Right renal cortex interstitium (tissue), 3 donors: Measurements from ENCODE around the gene DNASE1L1. TPM values are rescaled to one million over a fixed set of nuclear protein-coding genes. Genes with fewer than 3 reads are reported as not detected.
"Not testable (repeated sequence)": the region's sequence is repeated elsewhere in the genome, so short reads cannot be mapped to it uniquely, and the experiment has no call there.

Source experiments
- DNase-seq, 3 donors: peaks; one replicate each; pipeline ENCODE4 v3.0.0-alpha.2; 2013; ENCODE audit warnings: low read depth in 3 of 3, low spot score in 2 of 3
- polyA plus RNA-seq, 3 donors: library from polyadenylated mRNA; unstranded; fragments of 120-200 nt; gene quantifications; one replicate each; pipeline ENCODE4 v1.2.1, GENCODE V29; 2013; ENCODE audit not compliant: insufficient read length in 3 of 3

DNASE1L1 gene
- polyA plus RNA-seq, 3 donors: 11.3 to 14.0 (median 11.4) TPM

- DNase-seq: not testable (repeated sequence)
These were observed 21.0 kb downstream of the DNASE1L1 start for GRCh38 chrX:154388094-154388493.

DNA sequence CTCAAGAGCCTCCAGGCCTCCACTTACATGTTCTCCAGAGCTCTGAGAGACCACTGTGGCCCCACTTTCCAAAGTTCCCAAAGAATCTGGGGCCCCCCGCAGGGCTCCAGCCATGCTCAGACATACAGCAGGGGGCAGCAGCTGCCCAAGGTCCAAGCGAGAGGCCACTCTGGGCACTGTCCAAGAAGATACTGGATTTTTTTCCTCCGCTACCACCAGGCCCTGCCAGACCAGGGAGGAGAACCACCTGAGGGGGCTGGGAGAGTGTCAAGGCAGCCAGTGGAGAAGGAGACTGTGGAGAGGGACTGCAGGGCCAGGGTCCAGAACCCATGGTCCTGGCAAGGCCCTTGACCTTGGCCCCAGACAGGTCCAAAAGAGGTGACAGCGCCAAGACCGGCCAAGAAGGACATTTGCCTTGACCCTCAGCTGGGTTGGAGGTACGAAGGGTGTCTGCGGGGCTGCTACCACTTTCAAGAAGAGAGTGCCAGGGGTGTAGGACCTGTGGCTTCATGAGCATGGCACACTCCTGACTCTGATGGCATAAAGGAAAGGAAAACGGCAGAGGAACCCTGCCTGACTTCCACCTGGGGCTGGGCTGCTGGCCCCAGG is 24.7 kb downstream of the DNASE1L1 start:
- no peak for DNase-seq

- no peak for DNase-seq
These were observed 25.4 kb downstream of the DNASE1L1 start for GRCh38 chrX:154383359-154384283.

- DNase-seq: no peak
These were observed 26.5 kb downstream of the DNASE1L1 start for GRCh38 chrX:154382483-154383069.

DNA sequence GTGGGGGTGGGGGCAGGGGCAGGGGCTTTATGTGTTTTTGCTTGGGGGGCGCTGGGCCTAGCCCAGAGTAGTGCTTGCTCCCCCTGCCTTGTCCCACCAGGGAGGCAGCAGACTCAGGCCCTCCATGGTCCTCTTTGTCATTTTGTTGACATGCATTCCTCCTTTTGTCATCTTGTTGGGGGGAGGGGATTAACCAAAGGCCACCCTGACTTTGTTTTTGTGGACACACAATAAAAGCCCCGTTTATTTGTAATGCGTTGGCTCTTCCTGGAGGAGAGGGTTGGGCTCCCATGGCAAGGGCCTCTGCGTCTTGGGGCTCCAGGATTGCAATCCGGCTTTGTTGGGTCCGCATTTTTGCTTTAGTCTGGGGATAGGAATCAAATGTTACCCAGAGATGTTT is 27.8 kb downstream of the DNASE1L1 start:
- DNase-seq: no peak

DNA sequence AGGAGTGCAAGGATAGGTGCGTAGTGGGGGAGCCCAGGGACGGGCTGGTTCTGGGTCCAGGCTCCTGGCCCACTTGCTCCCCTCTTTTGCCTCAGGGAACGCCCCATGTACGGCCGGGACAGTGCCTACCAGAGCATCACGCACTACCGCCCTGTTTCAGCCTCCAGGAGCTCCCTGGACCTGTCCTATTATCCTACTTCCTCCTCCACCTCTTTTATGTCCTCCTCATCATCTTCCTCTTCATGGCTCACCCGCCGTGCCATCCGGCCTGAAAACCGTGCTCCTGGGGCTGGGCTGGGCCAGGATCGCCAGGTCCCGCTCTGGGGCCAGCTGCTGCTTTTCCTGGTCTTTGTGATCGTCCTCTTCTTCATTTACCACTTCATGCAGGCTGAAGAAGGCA is 28.3 kb downstream of the DNASE1L1 start:
- no peak for DNase-seq

DNA sequence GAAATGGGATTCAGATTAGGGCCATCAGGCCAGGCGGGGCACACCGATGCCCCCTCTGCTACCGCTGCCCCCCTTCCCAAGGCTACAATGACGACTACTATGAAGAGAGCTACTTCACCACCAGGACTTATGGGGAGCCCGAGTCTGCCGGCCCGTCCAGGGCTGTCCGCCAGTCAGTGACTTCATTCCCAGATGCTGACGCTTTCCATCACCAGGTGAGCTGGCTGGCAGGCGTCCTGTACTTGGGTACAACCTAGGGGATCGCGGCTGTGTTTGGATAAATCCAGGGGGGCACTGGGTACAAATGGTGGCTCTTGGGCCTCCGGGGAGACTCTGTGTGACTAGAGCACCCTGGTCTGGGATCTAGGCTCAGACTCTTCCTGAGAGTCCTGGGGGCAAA is 28.9 kb downstream of the DNASE1L1 start:
- DNase-seq: no peak

DNA sequence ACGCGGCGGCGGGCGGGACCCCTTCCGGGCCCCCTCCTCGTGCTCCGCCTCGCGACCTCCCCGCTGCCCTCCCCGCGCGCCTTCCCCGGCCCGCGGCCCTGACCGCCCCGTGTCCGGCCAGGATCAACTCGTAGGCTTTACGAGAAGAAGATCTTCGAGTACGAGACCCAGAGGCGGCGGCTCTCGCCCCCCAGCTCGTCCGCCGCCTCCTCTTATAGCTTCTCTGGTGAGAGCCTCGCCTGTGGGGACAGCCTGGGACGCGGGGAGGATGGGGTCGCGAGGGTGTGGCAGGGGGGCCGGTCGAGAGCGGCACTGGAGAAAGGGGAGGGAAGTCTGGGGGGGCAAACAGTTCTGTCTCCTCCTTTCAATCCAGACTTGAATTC is 29.5 kb downstream of the DNASE1L1 start:
- no peak for DNase-seq

DNA sequence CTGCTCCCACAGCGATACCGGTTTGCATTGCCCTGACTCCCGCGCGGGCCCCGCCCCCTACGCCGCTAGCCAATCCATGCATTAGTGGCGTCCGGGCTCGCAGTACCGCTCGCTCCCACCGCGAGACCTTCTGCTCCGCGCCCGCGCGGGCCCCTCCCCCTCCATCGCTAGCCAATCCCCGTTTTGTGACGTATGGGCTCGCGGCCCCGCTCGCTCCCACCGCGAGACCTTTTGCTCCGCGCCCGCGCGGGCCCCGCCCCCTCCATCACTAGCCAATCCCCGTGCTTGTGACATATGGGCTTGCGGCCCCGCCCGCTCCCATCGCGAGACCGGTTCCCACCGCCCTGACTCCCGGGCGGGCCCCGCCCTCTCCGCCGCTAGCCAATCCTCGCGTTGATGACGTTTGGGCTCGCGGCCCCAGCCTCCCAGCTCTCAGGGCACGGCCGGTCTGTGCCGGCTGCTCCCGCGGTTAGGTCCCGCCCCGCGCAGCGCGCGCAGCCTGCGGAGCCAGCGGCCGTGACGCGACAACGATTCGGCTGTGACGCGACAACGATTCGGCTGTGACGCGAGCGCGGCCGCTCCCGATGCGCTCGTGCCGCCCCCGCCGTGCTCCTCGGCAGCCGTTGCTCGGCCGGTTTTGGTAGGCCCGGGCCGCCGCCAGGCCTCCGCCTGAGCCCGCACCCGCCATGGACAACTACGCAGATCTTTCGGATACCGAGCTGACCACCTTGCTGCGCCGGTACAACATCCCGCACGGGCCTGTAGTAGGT is 30.1 kb downstream of the DNASE1L1 start, which contains the start of gene EMD:
Gene EMD, plus strand, starts transcription at position 497 of the 770 bp plus-strand sequence. Its CDS starts 190 bp downstream, at position 687.
- peak in 2 of 3 donors; percentile 87 to 88 for DNase-seq

- DNase-seq: no peak
These were observed 30.8 kb downstream of the DNASE1L1 start for GRCh38 chrX:154378059-154378798.

- DNase-seq: no peak
These were observed 32.3 kb downstream of the DNASE1L1 start for GRCh38 chrX:154376774-154377173.

- DNase-seq: no peak
These were observed 33.9 kb downstream of the DNASE1L1 start for GRCh38 chrX:154375156-154375504.

GRCh38 chrX:154374313-154375155 is 34.5 kb downstream of the DNASE1L1 start, which contains the start of gene FLNA:
TSS of gene FLNA (minus strand) at chrX:154374634. CDS start at chrX:154371245, 3,389 bp downstream.
- DNase-seq: no peak

GRCh38 chrX:154373340-154374306 is 35.4 kb downstream of the DNASE1L1 start:
- DNase-seq: no peak

GRCh38 chrX:154372612-154373022 is 36.4 kb downstream of the DNASE1L1 start:
- DNase-seq: no peak

- no peak for DNase-seq
These were observed 37.2 kb downstream of the DNASE1L1 start for GRCh38 chrX:154371789-154372300.

DNA sequence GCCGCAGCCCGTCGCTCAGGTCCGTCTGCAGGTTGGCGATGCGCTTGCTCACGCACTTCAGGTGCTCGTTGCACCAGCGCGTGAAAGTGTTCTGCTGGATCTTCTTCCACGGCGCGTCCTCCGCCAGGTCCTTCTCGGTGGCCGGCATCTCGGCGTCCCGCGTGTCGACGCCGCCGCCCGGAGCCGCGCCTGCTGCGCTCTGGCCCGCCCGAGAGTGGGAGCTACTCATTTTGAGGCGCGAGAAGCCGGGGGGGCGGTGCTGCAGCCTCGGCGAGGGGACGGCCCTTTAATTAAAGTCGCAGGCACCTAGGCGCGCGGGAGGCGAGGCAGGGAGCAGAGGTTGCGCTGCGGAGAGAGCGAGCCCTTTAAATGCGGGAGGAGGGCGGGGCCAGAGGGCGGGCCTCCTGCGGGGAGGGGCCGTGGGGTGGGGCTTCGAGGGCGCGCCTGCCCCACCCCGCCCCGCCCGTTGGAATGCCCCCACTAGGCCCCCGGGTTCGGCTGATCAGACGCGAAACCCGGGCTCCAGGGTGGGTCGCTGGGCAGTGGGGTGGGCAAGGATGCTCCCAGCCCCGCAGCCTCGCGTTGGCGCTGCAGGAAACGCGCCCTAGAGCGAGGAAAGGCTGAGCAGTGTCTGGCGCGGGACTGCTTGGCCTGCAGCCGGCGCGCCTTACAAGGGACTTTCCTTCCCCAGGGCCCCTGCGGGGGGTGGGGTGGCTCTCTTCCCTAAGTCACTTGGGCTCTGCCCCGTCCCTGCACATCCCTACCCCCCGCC is 37.9 kb downstream of the DNASE1L1 start:
- peak in 2 of 3 donors; percentile 69 to 83 for DNase-seq
